IPS DF 19.7 (cell line): ENCODE measurements around the gene GLIS1.

Experiments
- DNase-seq: peaks from one replicate; pipeline ENCODE4 v3.0.0-alpha.2; 2013; ENCODE audit warnings: low read depth, low spot score

The GLIS1 gene

DNA sequence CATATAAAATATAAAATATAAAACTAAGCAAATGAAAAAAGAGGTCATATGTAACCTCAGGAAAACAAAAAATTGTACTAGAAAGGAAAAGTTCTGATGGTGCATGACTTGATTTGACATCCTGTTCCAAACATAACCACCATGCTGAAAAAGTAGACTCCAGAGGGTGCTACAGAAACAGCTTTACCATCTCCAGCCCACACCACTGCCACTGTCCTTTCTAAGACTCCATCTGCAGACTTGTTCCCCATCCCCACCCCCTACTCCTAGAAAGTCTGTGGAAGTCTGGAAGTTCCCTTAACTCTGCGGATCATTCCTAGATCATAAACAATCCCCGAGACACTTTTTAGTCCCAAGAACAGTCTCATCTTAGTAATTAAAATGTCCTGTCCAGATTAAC lies 20.5 kb downstream of the GLIS1 start:
- no peak for DNase-seq

- DNase-seq = no peak
Observed at GRCh38 chr1:53717025-53717804, 21.7 kb downstream of the GLIS1 start.

- no peak for DNase-seq
Observed at GRCh38 chr1:53716150-53716549, 22.8 kb downstream of the GLIS1 start.

- no peak for DNase-seq
Observed at GRCh38 chr1:53715478-53715877, 23.5 kb downstream of the GLIS1 start.

DNA sequence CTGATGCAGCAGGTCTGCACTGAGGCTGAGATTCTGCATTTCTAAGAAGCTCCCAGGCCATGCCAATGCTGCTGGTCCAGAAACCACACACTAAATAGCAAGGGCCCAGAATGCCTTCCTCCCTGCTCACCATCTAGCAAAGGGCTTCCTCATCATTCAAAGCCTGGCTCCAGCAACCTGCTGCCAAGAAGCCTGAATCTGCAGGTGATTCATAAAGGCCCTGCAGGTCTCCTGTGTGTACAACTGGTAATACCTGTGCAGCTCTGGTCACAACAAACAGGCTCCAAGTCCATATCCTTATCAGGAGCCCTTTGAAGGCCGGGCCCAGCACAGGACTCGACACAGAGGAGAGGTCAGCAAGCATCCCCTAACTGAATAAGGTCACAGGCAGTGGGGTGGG lies 26.7 kb downstream of the GLIS1 start:
- no peak for DNase-seq

DNA sequence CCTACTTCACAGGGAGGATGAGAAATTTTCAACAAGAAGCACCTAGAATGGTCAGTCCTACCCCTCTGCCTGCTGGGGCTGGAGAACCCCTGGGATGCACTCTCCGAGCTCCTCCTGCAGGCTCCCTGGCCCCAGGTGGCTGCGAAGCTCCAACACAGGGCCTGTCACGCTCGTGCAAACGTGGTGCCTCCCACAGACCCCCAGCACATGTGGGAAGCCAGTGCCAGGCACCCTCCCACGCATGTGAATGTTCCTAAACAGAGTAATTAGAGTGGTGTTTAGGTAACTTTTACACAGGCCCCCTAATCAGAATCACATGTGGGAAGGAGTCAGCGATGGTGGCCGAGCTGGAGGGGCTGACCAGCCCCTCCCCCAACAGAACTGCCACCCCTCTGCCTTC lies 28.4 kb downstream of the GLIS1 start:
- DNase-seq = no peak

DNA sequence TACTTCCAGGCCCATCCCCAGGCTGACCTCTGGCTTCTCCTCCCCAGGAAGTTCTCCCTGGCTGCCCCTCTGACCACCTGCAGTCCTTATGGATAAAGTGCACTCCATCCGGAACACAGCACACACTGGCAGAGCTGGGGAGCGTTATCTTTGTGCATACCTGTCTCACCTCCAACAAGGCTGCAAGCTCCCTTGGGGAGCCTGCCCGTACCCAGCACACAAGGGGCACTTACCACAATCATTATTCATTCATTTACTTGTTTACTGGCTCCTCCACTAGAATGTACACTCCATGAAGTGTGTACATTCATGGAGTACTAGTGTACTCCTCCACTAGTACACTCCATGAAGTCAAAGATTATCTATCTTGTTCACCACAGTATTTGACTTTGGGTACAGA lies 30.3 kb downstream of the GLIS1 start:
- no peak for DNase-seq

- DNase-seq = no peak
Observed at GRCh38 chr1:53706356-53706755, 32.6 kb downstream of the GLIS1 start.

DNA sequence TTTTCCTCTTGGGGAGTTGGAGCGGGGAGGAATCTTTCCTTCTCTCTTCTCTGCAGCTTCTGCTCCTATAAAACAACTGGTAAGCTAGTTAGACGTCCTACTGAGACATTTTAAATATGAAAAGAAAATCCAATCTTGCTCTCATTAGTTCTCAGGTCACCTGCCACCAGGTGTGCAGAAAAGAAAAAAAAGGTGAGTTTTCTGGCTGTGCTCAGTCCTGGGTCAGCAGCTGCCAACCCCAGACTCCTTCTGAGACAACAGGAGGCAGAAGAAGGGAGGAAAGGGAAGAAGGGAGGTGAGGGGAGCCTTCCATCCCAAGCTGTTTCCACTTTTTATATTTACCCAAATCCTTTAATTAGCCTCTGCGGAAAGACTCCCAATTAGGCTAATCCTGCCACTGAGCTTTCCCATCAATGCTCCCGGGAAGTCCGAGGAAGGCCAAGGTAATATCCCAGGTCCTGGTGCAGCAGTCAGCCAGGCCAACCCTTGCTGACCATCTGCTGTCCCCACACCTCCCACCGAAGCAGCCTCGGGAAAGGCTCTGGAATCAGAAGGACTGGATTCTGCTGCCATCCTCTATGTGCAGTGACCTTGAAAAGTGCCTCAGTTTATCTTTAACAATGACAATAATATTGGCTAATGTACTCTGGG lies 33.4 kb downstream of the GLIS1 start:
- no peak for DNase-seq

GRCh38 chr1:53704804-53705445 lies 34.0 kb downstream of the GLIS1 start:
- DNase-seq = no peak

DNA sequence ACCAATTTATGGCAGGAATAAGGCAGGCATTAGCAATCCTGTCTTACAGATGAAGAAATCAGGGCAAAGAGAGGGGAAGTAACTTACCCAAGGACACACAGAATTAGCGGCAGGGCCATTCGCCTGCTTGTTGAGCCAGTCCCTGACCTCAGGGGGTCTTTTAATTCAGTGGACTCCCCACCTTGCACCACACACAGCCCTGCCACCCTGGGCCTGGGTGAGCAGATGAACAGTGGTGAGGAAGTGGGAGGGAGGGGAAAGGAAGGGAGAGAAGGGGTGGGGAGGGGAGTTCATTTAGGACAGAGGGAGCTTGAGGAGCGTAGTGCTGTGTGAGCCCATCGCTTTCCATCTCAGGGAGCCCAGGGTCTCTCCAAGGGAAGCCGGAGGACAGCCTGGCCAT lies 34.7 kb downstream of the GLIS1 start:
- DNase-seq = no peak

- no peak for DNase-seq
Observed at GRCh38 chr1:53703174-53703573, 35.8 kb downstream of the GLIS1 start.

DNA sequence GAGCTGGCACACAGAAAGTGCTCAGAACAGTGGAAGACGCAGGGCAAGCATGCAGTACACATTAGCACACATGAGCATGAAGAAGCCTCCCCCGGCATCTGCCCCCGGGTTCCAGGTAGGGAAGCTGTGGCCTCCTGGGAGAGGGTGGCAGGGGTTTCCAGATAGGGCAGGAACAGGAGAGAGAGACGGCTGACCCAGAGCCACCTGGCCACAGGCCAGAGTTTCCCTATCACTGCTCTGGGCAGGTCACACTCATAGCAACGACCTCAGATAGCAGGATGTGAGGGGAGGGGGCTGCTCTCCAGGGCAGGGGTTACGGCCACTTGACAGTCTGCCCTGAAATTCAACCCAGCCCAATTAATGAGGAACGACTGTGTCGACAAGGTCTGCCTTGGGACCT lies 36.6 kb downstream of the GLIS1 start:
- no peak for DNase-seq

- DNase-seq = no peak
Observed at GRCh38 chr1:53700776-53701175, 38.2 kb downstream of the GLIS1 start.

DNA sequence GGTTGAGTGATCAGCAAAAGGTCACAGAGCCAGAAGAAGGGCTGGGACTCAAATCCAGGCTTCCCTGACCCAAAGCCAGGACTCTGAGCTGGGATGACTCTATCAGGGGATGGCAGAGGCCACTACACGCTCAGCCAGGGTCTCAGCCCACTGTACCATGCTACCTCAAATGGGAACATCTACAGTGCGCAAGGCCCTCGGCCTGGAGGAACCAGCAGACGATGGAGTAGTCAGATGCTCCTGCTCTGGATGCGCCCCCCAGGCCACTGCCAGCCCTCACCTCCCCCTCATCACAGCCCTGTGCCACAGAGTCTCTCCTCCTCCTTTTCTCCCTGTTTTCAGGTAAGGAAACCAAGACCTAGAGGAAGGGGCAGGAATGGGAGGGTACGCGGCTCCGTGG lies 39.0 kb downstream of the GLIS1 start:
- DNase-seq = no peak

DNA sequence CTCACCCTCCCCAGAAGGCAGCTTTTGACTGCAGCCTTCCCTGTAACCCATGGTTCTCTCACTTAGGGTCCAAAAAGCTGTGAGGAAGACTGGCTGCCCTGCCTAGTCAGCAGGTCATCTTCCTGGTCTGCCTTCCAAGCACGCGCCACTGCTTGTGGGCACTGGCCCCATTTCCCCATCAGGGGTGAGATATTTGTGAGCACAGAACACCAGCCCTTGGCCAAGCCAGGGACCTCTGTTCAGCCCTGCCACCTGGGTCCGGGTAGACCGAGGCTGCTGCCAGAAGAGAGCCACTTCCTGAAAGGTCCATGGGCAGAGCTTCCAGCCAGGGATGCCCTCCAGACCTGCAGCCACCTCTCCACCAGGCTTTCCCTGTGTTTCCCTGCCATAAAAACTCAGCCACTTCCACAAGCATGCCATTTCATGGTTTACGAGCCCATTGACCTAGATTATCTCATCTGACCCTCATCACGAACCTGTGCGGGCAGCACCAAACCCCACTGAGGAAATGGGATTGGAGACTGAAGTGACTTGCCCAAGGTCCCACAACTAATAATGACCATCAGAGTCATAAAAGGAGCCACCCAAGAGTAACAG lies 40.5 kb downstream of the GLIS1 start:
- DNase-seq = no peak

DNA sequence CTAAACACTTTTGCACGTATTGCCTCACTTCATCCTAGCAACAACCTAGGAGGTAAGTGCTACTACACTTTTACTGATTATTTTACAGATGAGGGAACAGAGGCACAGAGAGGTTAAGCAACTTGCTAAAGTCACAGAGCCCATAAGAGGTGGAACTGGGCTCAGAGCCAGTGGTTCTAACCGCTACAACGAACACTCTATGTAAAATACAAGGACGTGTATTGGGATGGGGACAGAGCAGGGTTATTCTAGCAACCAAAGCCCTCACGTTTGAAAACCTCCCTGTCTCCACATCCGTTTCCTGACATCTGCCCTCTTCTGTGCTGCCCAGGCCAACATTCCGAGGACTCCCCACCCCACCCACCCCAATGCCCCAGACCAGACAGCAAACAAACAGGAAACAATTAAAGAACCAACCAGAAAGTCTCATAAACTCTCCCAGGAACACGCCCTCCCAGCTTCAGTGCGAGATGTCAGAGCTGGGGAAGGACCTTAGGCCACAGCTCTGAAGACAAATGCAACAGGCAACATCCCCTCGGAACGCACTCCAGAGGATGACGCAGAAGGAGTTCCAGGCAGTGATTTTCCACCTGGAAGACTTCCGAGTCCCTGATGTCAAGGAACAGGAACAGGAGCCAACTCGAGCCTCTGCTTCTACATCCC lies 41.1 kb downstream of the GLIS1 start:
- no peak for DNase-seq

- DNase-seq = no peak
Observed at GRCh38 chr1:53696990-53697389, 42.0 kb downstream of the GLIS1 start.

DNA sequence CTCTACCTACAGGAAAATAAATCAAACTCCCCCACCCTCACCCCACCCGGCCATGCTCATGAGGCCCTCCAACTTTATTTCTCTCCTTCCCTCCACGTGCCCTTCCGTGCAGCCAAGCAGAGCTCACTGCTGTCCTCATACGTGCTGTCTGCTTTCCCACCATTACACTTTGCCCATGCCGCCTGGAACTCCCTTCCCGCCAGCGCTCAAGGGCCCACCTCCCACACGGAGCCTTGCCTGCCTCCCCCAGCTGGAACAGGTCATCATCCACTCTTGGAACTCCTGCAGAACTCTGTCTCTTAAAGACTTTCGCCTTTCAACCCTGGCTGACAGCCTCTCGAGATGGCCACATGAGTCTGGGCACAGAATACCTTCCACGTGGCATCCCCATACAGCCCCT lies 42.4 kb downstream of the GLIS1 start:
- no peak for DNase-seq

GRCh38 chr1:53696051-53696450 lies 42.9 kb downstream of the GLIS1 start:
- no peak for DNase-seq

- no peak for DNase-seq
Observed at GRCh38 chr1:53695116-53695515, 43.8 kb downstream of the GLIS1 start.

- DNase-seq = no peak
Observed at GRCh38 chr1:53694718-53695091, 44.3 kb downstream of the GLIS1 start.
